Ascending aorta (tissue), 2 donors: Measurements from ENCODE around the gene GLRA2. TPM values are rescaled to one million over a fixed set of nuclear protein-coding genes. Genes with fewer than 3 reads are reported as not detected.

ENCODE experiments used
- DNase-seq, 2 donors: peaks; one replicate each; pipeline ENCODE4 v3.0.0-alpha.2; 2019; ENCODE audit warnings: low spot score in 2 of 2
- H3K27ac ChIP-seq, 2 donors: fragments of 200-600 bp; sonication (generic); one replicate each; pipeline ENCODE4 v1.5.1; 2016 to 2017; ENCODE audit warnings: mild to moderate bottlenecking in 1 of 2
- H3K27me3 ChIP-seq: fragments of 200-600 bp; sonication (generic); one replicate; pipeline ENCODE4 v1.5.1; 2017
- H3K36me3 ChIP-seq, 2 donors: fragments of 200-600 bp; sonication (generic); one replicate each; pipeline ENCODE4 v1.5.1; 2016
- H3K4me1 ChIP-seq, 2 donors: fragments of 200-600 bp; sonication (generic); one replicate each; pipeline ENCODE4 v1.5.1; 2016 to 2017; ENCODE audit warnings: mild to moderate bottlenecking in 1 of 2
- H3K4me3 ChIP-seq, 2 donors: fragments of 200-600 bp; sonication (generic); one replicate each; pipeline ENCODE4 v1.5.1; 2016 to 2017; ENCODE audit warnings: mild to moderate bottlenecking in 1 of 2
- H3K9me3 ChIP-seq, 2 donors: fragments of 200-600 bp; sonication (generic); one replicate each; pipeline ENCODE4 v1.5.1; 2016
- CTCF ChIP-seq, 3 experiments: fragments of 200-600 bp in 2 of 3; fragments of 450-650 bp in 1 of 3; sonication (generic) in 2 of 3; IDR thresholded peaks; one replicate each; pipeline ENCODE4 v1.5.1; 2016 to 2019; ENCODE audit warnings: antibody characterized with exemption in 3 of 3, mild to moderate bottlenecking in 1 of 3, moderate library complexity in 1 of 3
- intact Hi-C: fragments of 100-400 bp; cut with DNase I; formaldehyde crosslinking; loops from one replicate; pipeline ENCODE4 v1.15.1; 2023
- total RNA-seq: library from RNA; depleted of rRNA; stranded (reverse); fragments of >200 nt; gene quantifications from one replicate; pipeline ENCODE4 v1.1.0, GENCODE V29; 2016

Gene GLRA2
- total RNA-seq, 1 donor from 2014 or later = not detected

GRCh38 chrX:14616301-14616700 lies 87.0 kb downstream of the GLRA2 start:
- H3K27ac ChIP-seq = no peak overlapping the region
- DNase-seq = no peak
- TF ChIP-seq CTCF (IDR thresholded peaks at IDR 0.05) = no peak

GRCh38 chrX:14616836-14617235 lies 87.5 kb downstream of the GLRA2 start:
- Histone ChIP-seq H3K27ac (no peak overlapping the region), H3K4me1 (no peaks in the 10 kb centered on the region), H3K4me3 (no peak overlapping the region), H3K27me3 (no peaks in the 10 kb centered on the region), H3K9me3 (no peaks in the 10 kb centered on the region), H3K36me3 (no peaks in the 10 kb centered on the region)
- intact Hi-C loops = no loop called here
- no peak for TF ChIP-seq CTCF (IDR thresholded peaks at IDR 0.05)
- DNase-seq = no peak

More at GRCh38 chrX:14616301-14616700, 87.0 kb downstream of the GLRA2 start:
- Histone ChIP-seq H3K4me1 (no peaks in the 10 kb centered on the region), H3K27me3 (no peaks in the 10 kb centered on the region), H3K4me3 (no peak overlapping the region), H3K9me3 (no peaks in the 10 kb centered on the region), H3K36me3 (no peaks in the 10 kb centered on the region)
- intact Hi-C loops = no loop called here

GRCh38 chrX:14618177-14618965 lies 89.0 kb downstream of the GLRA2 start:
- H3K4me1 ChIP-seq = no peaks in the 10 kb centered on the region
- no peaks in the 10 kb centered on the region for H3K36me3 ChIP-seq
- TF ChIP-seq CTCF (IDR thresholded peaks at IDR 0.05) = no peak
- DNase-seq = no peak
- H3K9me3 ChIP-seq = peaks cover 0 to 3% of the 10 kb centered on the region in 2 donors
- no peaks in the 10 kb centered on the region for H3K27me3 ChIP-seq
- intact Hi-C loops = no loop called here
- no peak overlapping the region for H3K27ac ChIP-seq
- no peak overlapping the region for H3K4me3 ChIP-seq

- Histone ChIP-seq H3K4me1 (no peaks in the 10 kb centered on the region), H3K36me3 (no peaks in the 10 kb centered on the region), H3K27me3 (no peaks in the 10 kb centered on the region), H3K4me3 (no peak overlapping the region), H3K9me3 (no peaks in the 10 kb centered on the region), H3K27ac (no peak overlapping the region)
- no peak for DNase-seq
- TF ChIP-seq CTCF (IDR thresholded peaks at IDR 0.05) = no peak
- intact Hi-C loops = no loop called here
These were observed 101.4 kb downstream of the GLRA2 start for GRCh38 chrX:14630733-14631132.

- intact Hi-C loops = no loop called here
- H3K4me1 ChIP-seq = no peaks in the 10 kb centered on the region
- DNase-seq = no peak
- H3K27ac ChIP-seq = no peak overlapping the region
- no peak overlapping the region for H3K4me3 ChIP-seq
- no peak for TF ChIP-seq CTCF (IDR thresholded peaks at IDR 0.05)
- H3K9me3 ChIP-seq = no peaks in the 10 kb centered on the region
- H3K27me3 ChIP-seq = no peaks in the 10 kb centered on the region
- no peaks in the 10 kb centered on the region for H3K36me3 ChIP-seq
These were observed 112.6 kb downstream of the GLRA2 start for GRCh38 chrX:14641681-14642655.
